ENCODE results near the gene LAG3.

LAG3 gene

DNA sequence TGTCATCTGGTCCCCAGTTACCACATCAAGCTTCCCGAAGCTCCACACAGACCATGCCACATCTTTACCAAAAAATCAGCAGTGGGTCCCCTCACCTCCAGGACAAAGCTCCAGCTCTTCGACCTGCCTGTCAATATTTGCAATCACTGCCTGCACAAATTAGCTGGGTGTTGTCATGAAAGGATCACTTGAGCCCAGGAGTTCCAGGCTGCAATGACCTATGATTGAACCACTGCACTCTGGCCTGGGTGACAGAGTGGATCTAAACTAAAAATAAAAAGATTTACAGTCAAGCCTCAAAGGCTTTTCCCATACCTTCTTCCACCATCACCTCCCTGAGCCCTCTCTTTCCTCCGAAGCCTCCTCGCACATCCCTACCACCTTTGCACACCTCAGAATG, 24.3 kb downstream of the LAG3 start:
- TF ChIP-seq, protein P1, sequence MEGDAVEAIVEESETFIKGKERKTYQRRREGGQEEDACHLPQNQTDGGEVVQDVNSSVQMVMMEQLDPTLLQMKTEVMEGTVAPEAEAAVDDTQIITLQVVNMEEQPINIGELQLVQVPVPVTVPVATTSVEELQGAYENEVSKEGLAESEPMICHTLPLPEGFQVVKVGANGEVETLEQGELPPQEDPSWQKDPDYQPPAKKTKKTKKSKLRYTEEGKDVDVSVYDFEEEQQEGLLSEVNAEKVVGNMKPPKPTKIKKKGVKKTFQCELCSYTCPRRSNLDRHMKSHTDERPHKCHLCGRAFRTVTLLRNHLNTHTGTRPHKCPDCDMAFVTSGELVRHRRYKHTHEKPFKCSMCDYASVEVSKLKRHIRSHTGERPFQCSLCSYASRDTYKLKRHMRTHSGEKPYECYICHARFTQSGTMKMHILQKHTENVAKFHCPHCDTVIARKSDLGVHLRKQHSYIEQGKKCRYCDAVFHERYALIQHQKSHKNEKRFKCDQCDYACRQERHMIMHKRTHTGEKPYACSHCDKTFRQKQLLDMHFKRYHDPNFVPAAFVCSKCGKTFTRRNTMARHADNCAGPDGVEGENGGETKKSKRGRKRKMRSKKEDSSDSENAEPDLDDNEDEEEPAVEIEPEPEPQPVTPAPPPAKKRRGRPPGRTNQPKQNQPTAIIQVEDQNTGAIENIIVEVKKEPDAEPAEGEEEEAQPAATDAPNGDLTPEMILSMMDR (conservative IDR thresholded peaks at IDR 0.05; ENCODE audit: low read length) = no peak
- no peak for TF ChIP-seq EZH2phosphoT487 (IDR thresholded peaks at IDR 0.05; ENCODE audit: borderline replicate concordance)
- Histone ChIP-seq H4K20me1 (ENCODE audit: insufficient read depth, low read length, poor library complexity, severe bottlenecking) (no peaks in the 10 kb centered on the region), H3K27me3 (ENCODE audit: insufficient read depth, low read length, poor library complexity, severe bottlenecking) (no peaks in the 10 kb centered on the region), H2AFZ (ENCODE audit: low read length) (no peak overlapping the region), H3K4me3 (ENCODE audit: low read length, poor library complexity, severe bottlenecking) (no peak overlapping the region), H3K36me3 (ENCODE audit: insufficient read depth, low read length) (no peaks in the 10 kb centered on the region), H3K4me2 (ENCODE audit: low read depth, low read length, poor library complexity, severe bottlenecking) (no peak overlapping the region), H3K4me1 (ENCODE audit: insufficient read depth, low read length, poor library complexity, severe bottlenecking) (peaks cover 14% of the 10 kb centered on the region), H3K79me2 (ENCODE audit: insufficient read depth, low read length) (no peaks in the 10 kb centered on the region), H3K9me2 (replicated peaks; ENCODE audit: low read depth, low read length) (no peaks in the 10 kb centered on the region), H3K9ac (ENCODE audit: low read depth, low read length, poor library complexity, severe bottlenecking) (no peak overlapping the region), H3F3A (ENCODE audit: low read depth) (no peaks in the 10 kb centered on the region), H3K9me3 (ENCODE audit: insufficient read depth, low read depth, low read length) (no peaks in the 10 kb centered on the region)

DNA sequence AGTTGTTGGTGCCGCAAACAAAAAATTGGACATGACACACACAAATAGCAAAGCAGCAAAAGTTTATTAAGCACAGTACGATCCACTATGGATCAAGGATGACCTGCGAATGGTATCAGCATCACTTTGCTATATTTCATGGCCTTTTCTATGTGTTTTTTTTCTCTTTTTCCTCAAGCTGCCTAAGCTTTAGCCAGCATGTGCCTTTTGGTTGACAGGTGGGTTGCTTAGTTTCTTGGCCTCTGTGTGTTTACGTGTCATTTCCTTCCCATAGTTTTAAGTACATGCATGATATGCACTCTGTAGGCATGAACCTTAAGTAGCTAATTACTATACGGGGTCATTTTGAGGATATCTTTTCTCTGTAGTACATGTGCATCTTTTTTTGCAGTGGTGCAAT, 26.8 kb downstream of the LAG3 start:
- Histone ChIP-seq H3K27me3 (ENCODE audit: insufficient read depth, low read length, poor library complexity, severe bottlenecking) (no peaks in the 10 kb centered on the region), H3K36me3 (ENCODE audit: insufficient read depth, low read length) (no peaks in the 10 kb centered on the region), H3K79me2 (ENCODE audit: insufficient read depth, low read length) (no peaks in the 10 kb centered on the region), H3K9me2 (replicated peaks; ENCODE audit: low read depth, low read length) (no peaks in the 10 kb centered on the region), H4K20me1 (ENCODE audit: insufficient read depth, low read length, poor library complexity, severe bottlenecking) (no peaks in the 10 kb centered on the region), H2AFZ (ENCODE audit: low read length) (no peak overlapping the region), H3K4me1 (ENCODE audit: insufficient read depth, low read length, poor library complexity, severe bottlenecking) (no peaks in the 10 kb centered on the region), H3K4me2 (ENCODE audit: low read depth, low read length, poor library complexity, severe bottlenecking) (no peak overlapping the region), H3K9ac (ENCODE audit: low read depth, low read length, poor library complexity, severe bottlenecking) (no peak overlapping the region), H3F3A (ENCODE audit: low read depth) (no peaks in the 10 kb centered on the region), H3K4me3 (ENCODE audit: low read length, poor library complexity, severe bottlenecking) (no peak overlapping the region), H3K9me3 (ENCODE audit: insufficient read depth, low read depth, low read length) (no peaks in the 10 kb centered on the region)
- TF ChIP-seq EZH2phosphoT487 (IDR thresholded peaks at IDR 0.05; ENCODE audit: borderline replicate concordance) = no peak
- TF ChIP-seq, protein P1 (conservative IDR thresholded peaks at IDR 0.05; ENCODE audit: low read length) = no peak

DNA sequence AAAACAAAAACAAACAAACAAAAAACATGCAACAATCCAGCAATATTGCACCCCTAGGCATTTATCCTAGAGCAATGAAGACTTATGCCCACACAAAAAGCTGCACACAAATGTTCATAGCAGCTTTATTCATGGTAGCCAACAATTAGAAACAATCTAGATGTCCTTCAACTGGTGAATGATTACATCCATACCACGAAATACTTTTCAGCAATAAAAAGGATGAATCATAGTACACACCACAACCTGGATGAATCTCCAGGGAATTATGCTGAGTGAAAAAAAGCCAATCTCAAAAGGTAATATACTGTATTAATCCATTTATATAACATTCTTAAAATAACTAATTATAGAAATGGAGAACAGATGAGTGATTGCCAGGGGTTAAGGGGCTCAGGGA, 34.9 kb downstream of the LAG3 start:
- Histone ChIP-seq H3K9me3 (ENCODE audit: insufficient read depth, low read depth, low read length) (no peaks in the 10 kb centered on the region), H2AFZ (ENCODE audit: low read length) (no peak overlapping the region), H3K27me3 (ENCODE audit: insufficient read depth, low read length, poor library complexity, severe bottlenecking) (no peaks in the 10 kb centered on the region), H3K36me3 (ENCODE audit: insufficient read depth, low read length) (no peaks in the 10 kb centered on the region), H3K9ac (ENCODE audit: low read depth, low read length, poor library complexity, severe bottlenecking) (no peak overlapping the region), H3K9me2 (replicated peaks; ENCODE audit: low read depth, low read length) (no peaks in the 10 kb centered on the region), H3F3A (ENCODE audit: low read depth) (no peaks in the 10 kb centered on the region), H3K4me1 (ENCODE audit: insufficient read depth, low read length, poor library complexity, severe bottlenecking) (no peaks in the 10 kb centered on the region), H4K20me1 (ENCODE audit: insufficient read depth, low read length, poor library complexity, severe bottlenecking) (no peaks in the 10 kb centered on the region), H3K4me2 (ENCODE audit: low read depth, low read length, poor library complexity, severe bottlenecking) (no peak overlapping the region), H3K4me3 (ENCODE audit: low read length, poor library complexity, severe bottlenecking) (no peak overlapping the region), H3K79me2 (ENCODE audit: insufficient read depth, low read length) (no peaks in the 10 kb centered on the region)
- TF ChIP-seq, protein P1 (conservative IDR thresholded peaks at IDR 0.05; ENCODE audit: low read length) = no peak
- no peak for TF ChIP-seq EZH2phosphoT487 (IDR thresholded peaks at IDR 0.05; ENCODE audit: borderline replicate concordance)

All from Loucy (cell line).